Esophagus (tissue), 2 donors: ENCODE measurements around the gene NKD2. TPM values are rescaled to one million over a fixed set of nuclear protein-coding genes. Genes with fewer than 3 reads are reported as not detected.

ENCODE experiments used
- H3K27ac ChIP-seq, 2 donors: one replicate each; pipeline ENCODE4 v1.5.1; 2013; ENCODE audit warnings: low read depth in 2 of 2, mild to moderate bottlenecking in 2 of 2, inconsistent platforms in 1 of 2, low read length in 1 of 2, moderate library complexity in 1 of 2
- H3K27me3 ChIP-seq, 2 donors: one replicate each; pipeline ENCODE4 v1.6.1; 2013; ENCODE audit warnings: low read length in 2 of 2, control low read depth in 1 of 2, mild to moderate bottlenecking in 1 of 2; ENCODE audit not compliant: insufficient read depth in 2 of 2, control insufficient read depth in 1 of 2
- H3K36me3 ChIP-seq, 2 donors: one replicate each; pipeline ENCODE4 v1.6.1; 2013; ENCODE audit warnings: low read length in 1 of 2; ENCODE audit not compliant: control insufficient read depth in 2 of 2, insufficient read depth in 2 of 2
- H3K4me1 ChIP-seq, 2 donors: one replicate each; pipeline ENCODE4 v1.6.1; 2013; ENCODE audit warnings: low read length in 1 of 2; ENCODE audit not compliant: control insufficient read depth in 2 of 2, insufficient read depth in 2 of 2
- H3K4me3 ChIP-seq, 2 donors: one replicate each; pipeline ENCODE4 v1.5.1; 2013; ENCODE audit warnings: low read length in 2 of 2, mild to moderate bottlenecking in 2 of 2, low read depth in 1 of 2, moderate library complexity in 1 of 2
- H3K9me3 ChIP-seq, 2 donors: one replicate each; pipeline ENCODE4 v1.6.1; 2013; ENCODE audit warnings: mild to moderate bottlenecking in 2 of 2, low read depth in 1 of 2, low read length in 1 of 2, moderate library complexity in 1 of 2; ENCODE audit not compliant: control insufficient read depth in 2 of 2, insufficient read depth in 1 of 2
- WGBS, 2 donors: extraction: QIAGEN DNeasy Blood & Tissue Kit; methylation state at CpG; one replicate each; pipeline ENCODE4 v1.1.7; 2013; 5-methylcytosine and 5-hydroxymethylcytosine counted together
- polyA plus RNA-seq, 2 donors: library from polyadenylated mRNA; stranded (reverse); fragments of 200-250 nt; gene quantifications; one replicate each; pipeline ENCODE4 v1.2.3, GENCODE V29; 2013
- donor health status: healthy with polysubstance abuse.
- donor health status: Bipolar disorder and iron deficiency.

The NKD2 gene
- polyA plus RNA-seq, 2 donors: 4.2 to 4.5 TPM

GRCh38 chr5:1064383-1065142 is 56.0 kb downstream of the NKD2 start:
- Histone ChIP-seq H3K27ac (no peak overlapping the region), H3K36me3 (peaks cover 0 to 46% of the 10 kb centered on the region in 2 donors), H3K4me1 (no peaks in the 10 kb centered on the region), H3K4me3 (no peak overlapping the region), H3K27me3 (no peaks in the 10 kb centered on the region), H3K9me3 (no peaks in the 10 kb centered on the region)
- WGBS, 2 donors: 89 to 91% methylated on average over 49 of the region's 49 CpGs

GRCh38 chr5:1065143-1065750 is 56.6 kb downstream of the NKD2 start:
- H3K9me3 ChIP-seq: no peaks in the 10 kb centered on the region
- no peak overlapping the region for H3K4me3 ChIP-seq
- no peak overlapping the region for H3K27ac ChIP-seq
- 90 to 91% methylated on average over 23 to 26 of the region's 26 CpGs for WGBS, 2 donors
- H3K36me3 ChIP-seq: peaks cover 0 to 42% of the 10 kb centered on the region in 2 donors
- H3K27me3 ChIP-seq: no peaks in the 10 kb centered on the region
- no peaks in the 10 kb centered on the region for H3K4me1 ChIP-seq

- Histone ChIP-seq H3K4me3 (no peak overlapping the region), H3K9me3 (no peaks in the 10 kb centered on the region), H3K4me1 (no peaks in the 10 kb centered on the region), H3K27ac (no peak overlapping the region), H3K36me3 (peaks cover 0 to 37% of the 10 kb centered on the region in 2 donors), H3K27me3 (no peaks in the 10 kb centered on the region)
- WGBS, 2 donors: 92% methylated on average over 16 of the region's 16 CpGs
Measured at GRCh38 chr5:1065891-1066650, 57.5 kb downstream of the NKD2 start.

GRCh38 chr5:1066676-1067075 is 58.1 kb downstream of the NKD2 start:
- Histone ChIP-seq H3K4me3 (no peak overlapping the region), H3K36me3 (peaks cover 0 to 37% of the 10 kb centered on the region in 2 donors), H3K9me3 (no peaks in the 10 kb centered on the region), H3K27ac (no peak overlapping the region), H3K4me1 (no peaks in the 10 kb centered on the region), H3K27me3 (no peaks in the 10 kb centered on the region)
- 91 to 93% methylated on average over 12 of the region's 12 CpGs for WGBS, 2 donors

GRCh38 chr5:1067141-1068121 is 58.8 kb downstream of the NKD2 start:
- no peak overlapping the region for H3K27ac ChIP-seq
- no peak overlapping the region for H3K4me3 ChIP-seq
- no peaks in the 10 kb centered on the region for H3K27me3 ChIP-seq
- H3K4me1 ChIP-seq: no peaks in the 10 kb centered on the region
- H3K9me3 ChIP-seq: no peaks in the 10 kb centered on the region
- peaks cover 0 to 37% of the 10 kb centered on the region in 2 donors for H3K36me3 ChIP-seq
- WGBS, 2 donors: 88 to 89% methylated on average over 45 of the region's 45 CpGs

- Histone ChIP-seq H3K27ac (no peak overlapping the region), H3K36me3 (peaks cover 0 to 30% of the 10 kb centered on the region in 2 donors)
Measured at GRCh38 chr5:1068204-1068894, 59.7 kb downstream of the NKD2 start.

GRCh38 chr5:1068895-1069719 is 60.5 kb downstream of the NKD2 start:
- Histone ChIP-seq H3K36me3 (peaks cover 0 to 32% of the 10 kb centered on the region in 2 donors), H3K4me1 (no peaks in the 10 kb centered on the region), H3K27ac (no peak overlapping the region), H3K9me3 (no peaks in the 10 kb centered on the region), H3K27me3 (no peaks in the 10 kb centered on the region), H3K4me3 (no peak overlapping the region)
- WGBS, 2 donors: 92% methylated on average over 30 to 33 of the region's 33 CpGs

More at GRCh38 chr5:1068204-1068894, 59.7 kb downstream of the NKD2 start:
- 89 to 92% methylated on average over 34 of the region's 34 CpGs for WGBS, 2 donors
- no peak overlapping the region for H3K4me3 ChIP-seq
- H3K4me1 ChIP-seq: no peaks in the 10 kb centered on the region
- no peaks in the 10 kb centered on the region for H3K27me3 ChIP-seq
- H3K9me3 ChIP-seq: no peaks in the 10 kb centered on the region

GRCh38 chr5:1069720-1070088 is 61.1 kb downstream of the NKD2 start:
- Histone ChIP-seq H3K36me3 (peaks cover 0 to 28% of the 10 kb centered on the region in 2 donors), H3K9me3 (no peaks in the 10 kb centered on the region)
- WGBS, 2 donors: 93 to 94% methylated on average over 13 to 14 of the region's 15 CpGs

More at GRCh38 chr5:1069720-1070088, 61.1 kb downstream of the NKD2 start:
- Histone ChIP-seq H3K27ac (no peak overlapping the region), H3K4me3 (no peak overlapping the region), H3K27me3 (no peaks in the 10 kb centered on the region), H3K4me1 (no peaks in the 10 kb centered on the region)
